Rectal smooth muscle tissue (tissue), 1 donor: ENCODE results near the gene PSENEN.

ENCODE experiments used
- H3K27ac ChIP-seq: one replicate; pipeline ENCODE4 v1.7.0; 2013; ENCODE audit warnings: low read depth, low read length, inconsistent platforms
- H3K27me3 ChIP-seq: one replicate; pipeline ENCODE4 v1.7.0; 2013; ENCODE audit warnings: low read length; ENCODE audit not compliant: control insufficient read depth, insufficient read depth
- H3K36me3 ChIP-seq: one replicate; pipeline ENCODE4 v1.7.0; 2013; ENCODE audit warnings: low read length; ENCODE audit not compliant: control insufficient read depth, insufficient read depth
- H3K4me1 ChIP-seq: one replicate; pipeline ENCODE4 v1.7.0; 2013; ENCODE audit warnings: low read length; ENCODE audit not compliant: control insufficient read depth, insufficient read depth
- H3K4me3 ChIP-seq: one replicate; pipeline ENCODE4 v1.7.0; 2013; ENCODE audit warnings: low read length
- H3K9ac ChIP-seq: one replicate; pipeline ENCODE4 v1.7.0; 2013; ENCODE audit warnings: low read length

PSENEN gene

GRCh38 chr19:35777086-35777841, 31.8 kb downstream of the PSENEN start:
- Histone ChIP-seq H3K27me3 (no peaks in the 10 kb centered on the region), H3K36me3 (peaks cover 11% of the 10 kb centered on the region), H3K4me3 (no peak overlapping the region), H3K27ac (no peak overlapping the region), H3K9ac (no peak overlapping the region), H3K4me1 (peaks cover 2% of the 10 kb centered on the region)

GRCh38 chr19:35777961-35778360, 32.5 kb downstream of the PSENEN start:
- peaks cover 12% of the 10 kb centered on the region for H3K36me3 ChIP-seq
- peaks cover 2% of the 10 kb centered on the region for H3K4me1 ChIP-seq
- H3K27ac ChIP-seq = no peak overlapping the region
- H3K4me3 ChIP-seq = no peak overlapping the region
- no peak overlapping the region for H3K9ac ChIP-seq
- H3K27me3 ChIP-seq = no peaks in the 10 kb centered on the region

DNA sequence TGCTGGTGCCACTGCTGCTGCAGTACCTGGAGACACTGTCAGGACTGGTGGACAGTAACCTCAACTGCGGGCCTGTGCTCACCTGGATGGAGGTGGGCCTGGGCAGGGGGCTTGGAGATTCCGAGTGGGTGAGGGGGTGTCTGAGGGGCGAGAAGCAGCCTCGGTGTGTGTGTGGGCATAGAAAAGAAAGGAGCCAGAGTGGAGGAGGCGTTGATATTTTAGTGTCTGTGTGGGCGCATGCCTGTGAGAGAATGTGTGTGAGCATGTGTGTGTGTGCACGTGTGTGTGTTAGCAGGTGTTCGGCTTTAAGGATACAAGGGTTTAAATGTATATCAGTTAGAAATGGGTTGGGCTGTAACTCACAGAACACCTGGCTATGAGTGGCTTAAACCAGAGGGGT, 33.6 kb downstream of the PSENEN start:
- Histone ChIP-seq H3K36me3 (peaks cover 14% of the 10 kb centered on the region), H3K4me3 (no peak overlapping the region), H3K27me3 (no peaks in the 10 kb centered on the region), H3K27ac (no peak overlapping the region), H3K9ac (no peak overlapping the region), H3K4me1 (peaks cover 2% of the 10 kb centered on the region)

GRCh38 chr19:35780058-35780457, 34.6 kb downstream of the PSENEN start:
- H3K27me3 ChIP-seq = no peaks in the 10 kb centered on the region
- no peak overlapping the region for H3K4me3 ChIP-seq
- H3K27ac ChIP-seq = no peak overlapping the region
- no peaks in the 10 kb centered on the region for H3K4me1 ChIP-seq
- peaks cover 14% of the 10 kb centered on the region for H3K36me3 ChIP-seq
- no peak overlapping the region for H3K9ac ChIP-seq

- Histone ChIP-seq H3K27me3 (no peaks in the 10 kb centered on the region), H3K36me3 (peaks cover 14% of the 10 kb centered on the region)
Measured at GRCh38 chr19:35780717-35781116, 35.3 kb downstream of the PSENEN start.

DNA sequence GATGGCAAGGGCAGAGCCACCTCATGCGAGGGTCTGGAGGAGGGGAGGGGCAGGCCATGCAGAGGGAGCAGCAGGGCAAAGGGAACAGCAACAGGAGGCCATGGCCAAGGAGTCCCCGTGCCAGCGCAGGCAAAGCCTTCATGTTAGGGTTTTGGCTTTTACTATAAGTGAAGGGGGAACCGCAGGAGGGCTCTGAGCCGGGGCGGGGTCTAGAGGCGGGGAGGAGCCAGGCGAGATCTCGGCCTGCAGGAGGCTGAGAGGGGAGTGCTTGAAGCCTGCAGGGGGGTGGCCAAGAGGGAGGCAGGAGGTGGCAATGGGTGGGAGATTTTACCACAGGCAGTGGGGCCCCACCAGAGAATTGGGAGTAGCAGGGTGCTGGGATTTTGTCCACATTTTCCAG, 36.2 kb downstream of the PSENEN start:
- H3K27me3 ChIP-seq = no peaks in the 10 kb centered on the region
- no peak overlapping the region for H3K27ac ChIP-seq
- H3K9ac ChIP-seq = no peak overlapping the region
- no peaks in the 10 kb centered on the region for H3K4me1 ChIP-seq
- no peak overlapping the region for H3K4me3 ChIP-seq
- H3K36me3 ChIP-seq = peaks cover 14% of the 10 kb centered on the region

More at GRCh38 chr19:35780717-35781116, 35.3 kb downstream of the PSENEN start:
- Histone ChIP-seq H3K4me3 (no peak overlapping the region), H3K9ac (no peak overlapping the region), H3K27ac (no peak overlapping the region), H3K4me1 (no peaks in the 10 kb centered on the region)

DNA sequence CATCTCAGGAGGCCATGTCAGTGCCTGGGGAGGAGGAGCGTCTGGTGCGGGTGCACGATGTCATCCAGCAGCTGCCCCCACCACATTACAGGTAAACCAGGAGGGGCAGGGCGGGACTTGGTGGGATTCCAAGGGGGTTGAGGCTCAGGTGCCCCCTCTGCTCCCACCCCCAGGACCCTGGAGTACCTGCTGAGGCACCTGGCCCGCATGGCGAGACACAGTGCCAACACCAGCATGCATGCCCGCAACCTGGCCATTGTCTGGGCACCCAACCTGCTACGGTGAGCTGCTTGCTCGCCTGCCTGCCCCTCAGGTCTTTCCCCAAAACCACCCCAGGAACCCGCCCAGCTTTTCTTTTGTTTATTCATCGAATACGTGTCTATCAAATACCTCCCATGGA, 37.1 kb downstream of the PSENEN start:
- H3K4me3 ChIP-seq = no peak overlapping the region
- H3K9ac ChIP-seq = no peak overlapping the region
- H3K27me3 ChIP-seq = no peaks in the 10 kb centered on the region
- no peak overlapping the region for H3K27ac ChIP-seq
- H3K4me1 ChIP-seq = no peaks in the 10 kb centered on the region
- H3K36me3 ChIP-seq = peaks cover 14% of the 10 kb centered on the region

DNA sequence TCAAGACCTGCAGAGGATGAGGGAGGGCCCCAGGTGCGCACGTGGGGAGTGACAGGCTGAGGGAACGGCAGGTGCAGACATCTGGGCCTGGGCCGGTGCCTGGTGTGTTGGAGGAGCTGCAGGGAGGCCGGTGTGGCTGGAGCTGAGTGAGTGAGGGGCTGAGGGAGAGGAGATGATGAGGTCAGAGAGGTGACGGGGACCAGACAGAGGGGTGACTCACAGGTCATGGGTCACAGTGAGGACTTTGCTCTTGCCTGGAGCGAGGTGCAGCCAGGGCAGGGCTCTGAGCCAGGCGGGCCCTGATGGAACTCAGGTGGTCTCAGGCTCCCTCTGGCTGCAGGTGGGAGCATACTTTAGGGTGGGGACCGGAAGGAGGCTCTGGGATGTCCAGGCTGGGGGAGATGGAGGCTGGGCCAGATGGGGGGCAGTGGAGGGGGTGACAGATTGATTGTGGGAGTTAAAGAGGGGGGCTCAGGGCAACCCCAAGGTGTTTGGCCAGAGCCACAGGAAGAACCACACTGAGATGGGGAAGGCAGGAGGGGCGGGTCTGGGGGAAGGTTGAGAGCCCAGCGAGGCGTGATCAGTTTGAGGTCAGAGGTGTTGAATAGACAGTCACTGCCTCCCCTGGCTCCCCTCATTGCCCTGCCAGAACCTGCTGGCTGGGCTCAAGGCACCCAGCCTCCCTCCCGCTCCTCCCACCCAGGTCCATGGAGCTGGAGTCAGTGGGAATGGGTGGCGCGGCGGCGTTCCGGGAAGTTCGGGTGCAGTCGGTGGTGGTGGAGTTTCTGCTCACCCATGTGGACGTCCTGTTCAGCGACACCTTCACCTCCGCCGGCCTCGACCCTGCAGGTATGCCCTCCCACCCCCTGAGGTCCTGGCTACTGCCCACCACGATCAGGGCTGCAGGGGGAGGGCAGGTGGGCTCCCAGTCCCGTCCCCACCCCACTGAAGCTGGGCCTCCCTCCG, 38.3 kb downstream of the PSENEN start:
- Histone ChIP-seq H3K4me3 (no peak overlapping the region), H3K9ac (no peak overlapping the region), H3K36me3 (peaks cover 13% of the 10 kb centered on the region), H3K4me1 (no peaks in the 10 kb centered on the region), H3K27me3 (no peaks in the 10 kb centered on the region), H3K27ac (no peak overlapping the region)

DNA sequence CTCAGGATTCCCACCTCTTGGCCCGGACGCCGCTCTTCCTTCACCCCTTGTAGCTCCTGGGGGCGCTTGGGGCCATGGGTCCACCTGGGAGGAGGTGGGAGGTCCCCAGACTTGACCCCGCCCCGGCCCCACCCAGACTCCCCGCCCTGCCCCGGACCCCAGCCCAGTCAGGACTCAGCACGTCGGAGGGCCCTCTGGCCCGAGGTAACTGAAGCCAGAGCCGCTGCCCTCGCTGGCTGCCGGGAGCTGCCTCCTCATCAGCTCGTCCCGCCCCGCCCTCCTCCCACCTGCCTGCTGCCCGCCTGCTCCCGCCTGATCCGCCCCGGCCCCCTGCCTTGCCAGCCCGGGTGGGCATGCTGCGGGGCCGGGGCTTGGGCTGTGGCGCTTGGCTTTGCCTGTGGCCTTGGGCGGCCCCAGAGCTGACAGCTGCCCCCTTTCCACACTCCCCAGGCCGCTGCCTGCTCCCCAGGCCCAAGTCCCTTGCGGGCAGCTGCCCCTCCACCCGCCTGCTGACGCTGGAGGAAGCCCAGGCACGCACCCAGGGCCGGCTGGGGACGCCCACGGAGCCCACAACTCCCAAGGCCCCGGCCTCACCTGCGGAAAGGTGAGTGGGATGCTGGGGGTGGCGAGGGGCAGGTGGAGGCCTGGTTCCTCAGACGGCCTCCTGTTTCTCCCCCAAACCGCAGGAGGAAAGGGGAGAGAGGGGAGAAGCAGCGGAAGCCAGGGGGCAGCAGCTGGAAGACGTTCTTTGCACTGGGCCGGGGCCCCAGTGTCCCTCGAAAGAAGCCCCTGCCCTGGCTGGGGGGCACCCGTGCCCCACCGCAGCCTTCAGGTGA, 39.3 kb downstream of the PSENEN start:
- Histone ChIP-seq H3K9ac (no peak overlapping the region), H3K27ac (no peak overlapping the region), H3K4me3 (no peak overlapping the region), H3K36me3 (peaks cover 11% of the 10 kb centered on the region), H3K27me3 (no peaks in the 10 kb centered on the region), H3K4me1 (no peaks in the 10 kb centered on the region)

GRCh38 chr19:35785339-35785627, 39.8 kb downstream of the PSENEN start:
- Histone ChIP-seq H3K9ac (no peak overlapping the region), H3K27me3 (no peaks in the 10 kb centered on the region), H3K36me3 (peaks cover 11% of the 10 kb centered on the region)

GRCh38 chr19:35786299-35787160, 41.1 kb downstream of the PSENEN start:
- no peak overlapping the region for H3K27ac ChIP-seq

More at GRCh38 chr19:35785339-35785627, 39.8 kb downstream of the PSENEN start:
- Histone ChIP-seq H3K27ac (no peak overlapping the region), H3K4me1 (no peaks in the 10 kb centered on the region), H3K4me3 (no peak overlapping the region)

More at GRCh38 chr19:35786299-35787160, 41.1 kb downstream of the PSENEN start:
- H3K4me3 ChIP-seq = no peak overlapping the region
- no peaks in the 10 kb centered on the region for H3K4me1 ChIP-seq
- H3K27me3 ChIP-seq = no peaks in the 10 kb centered on the region
- no peak overlapping the region for H3K9ac ChIP-seq
- peaks cover 6% of the 10 kb centered on the region for H3K36me3 ChIP-seq
